ENCODE results near the gene EXOC2.

Gene EXOC2

GRCh38 chr6:490251-491037, 202.5 kb downstream of the EXOC2 start:
- Histone ChIP-seq H4K20me1 (ENCODE audit: control insufficient read depth, insufficient read depth, low read depth, low read length) (no peaks in the 10 kb centered on the region), H3K36me3 (ENCODE audit: control insufficient read depth, low read length) (no peaks in the 10 kb centered on the region), H3K4me1 (ENCODE audit: control insufficient read depth, low read length) (peaks cover 16% of the 10 kb centered on the region), H3K27me3 (ENCODE audit: control insufficient read depth, low read length) (no peaks in the 10 kb centered on the region), H3K9me3 (ENCODE audit: control insufficient read depth, insufficient read depth, low read length) (no peaks in the 10 kb centered on the region), H3K79me2 (ENCODE audit: control insufficient read depth, low read length) (no peaks in the 10 kb centered on the region), H3K9me2 (replicated peaks; ENCODE audit: control insufficient read depth, low read length) (no peaks in the 10 kb centered on the region), H3K27ac (ENCODE audit: low read depth, low read length) (no peak overlapping the region), H3K4me3 (ENCODE audit: low read length) (no peak overlapping the region), H3F3A (ENCODE audit: control insufficient read depth, insufficient read depth) (no peaks in the 10 kb centered on the region), H3K4me2 (ENCODE audit: low read length) (peak overlapping the region; percentile 20)
- TF ChIP-seq EZH2phosphoT487 (IDR thresholded peaks at IDR 0.05; ENCODE audit: borderline replicate concordance, low read length) (no peak), CTCF (IDR thresholded peaks at IDR 0.05; ENCODE audit: low read depth, low read length, poor library complexity, severe bottlenecking) (no peak)

GRCh38 chr6:489762-490161, 203.2 kb downstream of the EXOC2 start:
- H4K20me1 ChIP-seq (ENCODE audit: control insufficient read depth, insufficient read depth, low read depth, low read length): no peaks in the 10 kb centered on the region
- no peaks in the 10 kb centered on the region for H3F3A ChIP-seq (ENCODE audit: control insufficient read depth, insufficient read depth)
- H3K27ac ChIP-seq (ENCODE audit: low read depth, low read length): no peak overlapping the region
- no peak overlapping the region for H3K4me3 ChIP-seq (ENCODE audit: low read length)
- no peaks in the 10 kb centered on the region for H3K79me2 ChIP-seq (ENCODE audit: control insufficient read depth, low read length)
- H3K9me3 ChIP-seq (ENCODE audit: control insufficient read depth, insufficient read depth, low read length): no peaks in the 10 kb centered on the region
- H3K9me2 ChIP-seq (replicated peaks; ENCODE audit: control insufficient read depth, low read length): no peaks in the 10 kb centered on the region
- H3K27me3 ChIP-seq (ENCODE audit: control insufficient read depth, low read length): no peaks in the 10 kb centered on the region
- no peak overlapping the region for H3K4me2 ChIP-seq (ENCODE audit: low read length)
- peaks cover 16% of the 10 kb centered on the region for H3K4me1 ChIP-seq (ENCODE audit: control insufficient read depth, low read length)
- TF ChIP-seq CTCF (IDR thresholded peaks at IDR 0.05; ENCODE audit: low read depth, low read length, poor library complexity, severe bottlenecking) (no peak), EZH2phosphoT487 (IDR thresholded peaks at IDR 0.05; ENCODE audit: borderline replicate concordance, low read length) (no peak)
- H3K36me3 ChIP-seq (ENCODE audit: control insufficient read depth, low read length): no peaks in the 10 kb centered on the region

- Histone ChIP-seq H3K79me2 (ENCODE audit: control insufficient read depth, low read length) (no peaks in the 10 kb centered on the region), H3F3A (ENCODE audit: control insufficient read depth, insufficient read depth) (no peaks in the 10 kb centered on the region), H3K9me3 (ENCODE audit: control insufficient read depth, insufficient read depth, low read length) (no peaks in the 10 kb centered on the region), H3K27ac (ENCODE audit: low read depth, low read length) (no peak overlapping the region), H4K20me1 (ENCODE audit: control insufficient read depth, insufficient read depth, low read depth, low read length) (no peaks in the 10 kb centered on the region), H3K9me2 (replicated peaks; ENCODE audit: control insufficient read depth, low read length) (no peaks in the 10 kb centered on the region), H3K36me3 (ENCODE audit: control insufficient read depth, low read length) (no peaks in the 10 kb centered on the region), H3K27me3 (ENCODE audit: control insufficient read depth, low read length) (no peaks in the 10 kb centered on the region), H3K4me1 (ENCODE audit: control insufficient read depth, low read length) (peaks cover 16% of the 10 kb centered on the region), H3K4me2 (ENCODE audit: low read length) (no peak overlapping the region), H3K4me3 (ENCODE audit: low read length) (no peak overlapping the region)
- no peak for TF ChIP-seq EZH2phosphoT487 (IDR thresholded peaks at IDR 0.05; ENCODE audit: borderline replicate concordance, low read length)
- TF ChIP-seq CTCF (IDR thresholded peaks at IDR 0.05; ENCODE audit: low read depth, low read length, poor library complexity, severe bottlenecking): no peak
Measured at GRCh38 chr6:489001-489400, 203.9 kb downstream of the EXOC2 start.

All from DOHH2 (cell line).